Posterior cingulate gyrus (tissue), 11 donors: Measurements from ENCODE around the gene SLC9A6.
"Not testable (repeated sequence)": the region's sequence is repeated elsewhere in the genome, so short reads cannot be mapped to it uniquely, and the experiment has no call there.

ENCODE experiments used
- DNase-seq, 10 donors: peaks; one replicate each; pipeline versions ENCODE4 v3.0.0 to v3.0.0-alpha.2; 2020 to 2021; ENCODE audit warnings: mixed read lengths in 3 of 10
- intact Hi-C: fragments of 100-400 bp; cut with DNase I; formaldehyde crosslinking; loops from one replicate; pipeline ENCODE4 v1.15.1; 2023

Gene SLC9A6

GRCh38 chrX:136059350-136059749 lies 74.1 kb downstream of the SLC9A6 start:
- intact Hi-C loops = no loop called here
- DNase-seq = no peak

GRCh38 chrX:136061286-136061685 lies 76.1 kb downstream of the SLC9A6 start:
- no peak for DNase-seq
- intact Hi-C loops = no loop called here

- no peak for DNase-seq
- intact Hi-C loops = no loop called here
Observed at GRCh38 chrX:136061696-136062095, 76.5 kb downstream of the SLC9A6 start.

- DNase-seq = no peak
- intact Hi-C loops = no loop called here
Observed at GRCh38 chrX:136063340-136064079, 78.3 kb downstream of the SLC9A6 start.

- intact Hi-C loops = no loop called here
- no peak for DNase-seq
Observed at GRCh38 chrX:136064661-136065043, 79.4 kb downstream of the SLC9A6 start.

GRCh38 chrX:136065044-136065671 lies 79.9 kb downstream of the SLC9A6 start:
- peak in 5 of 10 donors; percentile 15 to 91 (median 35) for DNase-seq
- intact Hi-C loops = no loop called here

GRCh38 chrX:136067097-136067496 lies 81.9 kb downstream of the SLC9A6 start:
- DNase-seq = peak in 1 of 10 donors; percentile 11
- intact Hi-C loops = no loop called here

- intact Hi-C loops = no loop called here
- DNase-seq = peak in 2 of 10 donors; percentile 18 to 23
Observed at GRCh38 chrX:136067966-136068365, 82.7 kb downstream of the SLC9A6 start.

- no peak for DNase-seq
- intact Hi-C loops = loop anchor here (10.0 kb wide), 1 partner anchor 68 kb away; the partner anchor contains the start of gene FHL1
Observed at GRCh38 chrX:136076942-136077341, 91.7 kb downstream of the SLC9A6 start.

- DNase-seq = no peak
- intact Hi-C loops = no loop called here
Observed at GRCh38 chrX:136080766-136081165, 95.5 kb downstream of the SLC9A6 start.

GRCh38 chrX:136086521-136086920 lies 101.3 kb downstream of the SLC9A6 start:
- intact Hi-C loops = no loop called here
- no peak for DNase-seq

- DNase-seq, intact Hi-C loops: not testable (repeated sequence)
Observed at GRCh38 chrX:136091898-136092297, 106.7 kb downstream of the SLC9A6 start.

GRCh38 chrX:136094962-136095361 lies 109.7 kb downstream of the SLC9A6 start:
- intact Hi-C loops = no loop called here
- no peak for DNase-seq
